ENCODE data around the gene ANGPT4. TPM values are rescaled to one million over a fixed set of nuclear protein-coding genes. Genes with fewer than 3 reads are reported as not detected.
A peak's percentile ranks its signal among the peaks of the same experiment; 100 is the strongest.

Gene ANGPT4
- total and polyA plus RNA-seq, 9 of the 15 experiments (the other 6 are each of a cell fraction or from before 2014, with no cell fraction given), result not detected

- TF ChIP-seq BRD4 (IDR thresholded peaks at IDR 0.05) (no peak), GATAD2A (IDR thresholded peaks at IDR 0.05) (peak; percentile 87), SREBF1 (IDR thresholded peaks at IDR 0.05; ENCODE audit: borderline replicate concordance, low read depth, low read length) (no peak), L3MBTL2 (IDR thresholded peaks at IDR 0.05) (peak; percentile 63), FOXK2 (conservative IDR thresholded peaks at IDR 0.05 in 1 of 2, IDR thresholded peaks at IDR 0.05 in 1 of 2; ENCODE audit: low read depth in 2 of 2) (peak; percentile 88 to 92), ZNF609 (CRISPR knock-in tag; IDR thresholded peaks at IDR 0.05; ENCODE audit: borderline replicate concordance) (no peak), BDP1 (IDR thresholded peaks at IDR 0.05; ENCODE audit: insufficient read depth, insufficient read length) (no peak), DMBX1 (CRISPR knock-in tag; IDR thresholded peaks at IDR 0.05; ENCODE audit: borderline replicate concordance) (peak; percentile 77), SOX6 (IDR thresholded peaks at IDR 0.05) (peak; percentile 95), RCOR1 (IDR thresholded peaks at IDR 0.05; ENCODE audit: borderline replicate concordance in 1 of 2, low read depth in 2 of 2, low read length in 2 of 2) (peak in 1 of 2 experiments; percentile 91; a peak in 2 of 4 replicates), YBX1 (IDR thresholded peaks at IDR 0.05) (no peak), TOE1 (IDR thresholded peaks at IDR 0.05; ENCODE audit: borderline replicate concordance) (peak; percentile 39; the same call in 1 of the 2 replicates), TOE1 (CRISPR knock-in tag; IDR thresholded peaks at IDR 0.05; ENCODE audit: borderline replicate concordance, low read depth) (no peak), RAD51 (IDR thresholded peaks at IDR 0.05; ENCODE audit: borderline replicate concordance, low read depth) (peak; percentile 24; the same call in 1 of the 2 replicates), NFIX (CRISPR knock-in tag; IDR thresholded peaks at IDR 0.05; ENCODE audit: low read depth) (no peak)
- TF ChIP-seq, protein P1, sequence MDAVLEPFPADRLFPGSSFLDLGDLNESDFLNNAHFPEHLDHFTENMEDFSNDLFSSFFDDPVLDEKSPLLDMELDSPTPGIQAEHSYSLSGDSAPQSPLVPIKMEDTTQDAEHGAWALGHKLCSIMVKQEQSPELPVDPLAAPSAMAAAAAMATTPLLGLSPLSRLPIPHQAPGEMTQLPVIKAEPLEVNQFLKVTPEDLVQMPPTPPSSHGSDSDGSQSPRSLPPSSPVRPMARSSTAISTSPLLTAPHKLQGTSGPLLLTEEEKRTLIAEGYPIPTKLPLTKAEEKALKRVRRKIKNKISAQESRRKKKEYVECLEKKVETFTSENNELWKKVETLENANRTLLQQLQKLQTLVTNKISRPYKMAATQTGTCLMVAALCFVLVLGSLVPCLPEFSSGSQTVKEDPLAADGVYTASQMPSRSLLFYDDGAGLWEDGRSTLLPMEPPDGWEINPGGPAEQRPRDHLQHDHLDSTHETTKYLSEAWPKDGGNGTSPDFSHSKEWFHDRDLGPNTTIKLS (IDR thresholded peaks at IDR 0.05; ENCODE audit: borderline replicate concordance, low read depth), result no peak
- TF ChIP-seq, protein P2, sequence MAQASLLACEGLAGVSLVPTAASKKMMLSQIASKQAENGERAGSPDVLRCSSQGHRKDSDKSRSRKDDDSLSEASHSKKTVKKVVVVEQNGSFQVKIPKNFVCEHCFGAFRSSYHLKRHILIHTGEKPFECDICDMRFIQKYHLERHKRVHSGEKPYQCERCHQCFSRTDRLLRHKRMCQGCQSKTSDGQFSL (CRISPR knock-in tag; IDR thresholded peaks at IDR 0.05), result no peak
- TF ChIP-seq, protein P2 (tag; IDR thresholded peaks at IDR 0.05), result no peak
These were observed 87.1 kb downstream of the ANGPT4 start (continued) for GRCh38 chr20:828987-829386.

Data from K562 (cell line).